ENCODE measurements around the gene STKLD1. TPM values are rescaled to one million over a fixed set of nuclear protein-coding genes. Genes with fewer than 3 reads are reported as not detected.

STKLD1 gene
- total RNA-seq, 4 donors from 2014 or later: 0.68 to 1.5 TPM; not detected in 2

- peak within 1 kb of the TSS; percentile 93 to 97 (median 94) for H3K27ac ChIP-seq
- DNase-seq: peak; percentile 95
- H3K4me3 ChIP-seq: peak within 1 kb of the TSS; percentile 90 to 99 (median 98)
- WGBS, 2 donors (ENCODE audit: low coverage in 1 of 2): 0% methylated on average over 6 to 42 of the region's 64 CpGs
- no peaks in the 10 kb centered on the region for H3K9me3 ChIP-seq
- TF ChIP-seq EP300 (IDR thresholded peaks at IDR 0.05; ENCODE audit: low read depth): no peak
- TF ChIP-seq POLR2A (IDR thresholded peaks at IDR 0.05): peak; percentile 95
- TF ChIP-seq CTCF (IDR thresholded peaks at IDR 0.05): peak in 1 of 5 experiments; percentile 47
- peak; percentile 92 to 96 (median 95) for TF ChIP-seq POLR2AphosphoS5 (IDR thresholded peaks at IDR 0.05)
- H3K36me3 ChIP-seq: peaks cover 0 to 39% (median 11%) of the 10 kb centered on the region in 4 donors
- H3K27me3 ChIP-seq: no peaks in the 10 kb centered on the region
- in situ Hi-C loops (cut with MboI; ENCODE audit: low pct_ligation_motif_present in 1 of 4, low pct_unique_long_range_greater_than_20kb in 1 of 4, low sequenced_read_pairs in 3 of 4): loop anchor here in 1 of 4 donors (25.0 kb wide), 1 partner anchor 311 kb away; the partner anchor contains the start of gene GTF3C5
- intact Hi-C loops (cut with DNase I; ENCODE audit: low total_unique reads): no loop called here
- H3K4me1 ChIP-seq: peaks cover 17 to 29% (median 25%) of the 10 kb centered on the region in 4 donors
Observed at GRCh38 chr9:133347985-133348717, 28.0 kb upstream of the STKLD1 start, which contains the start of the genes MED22 and RPL7A. Gene MED22, minus strand, starts transcription at chr9:133348131. Its CDS starts 1,469 bp downstream, at chr9:133346662. Gene RPL7A, plus strand, starts transcription at chr9:133348218. Its CDS starts 26 bp downstream, at chr9:133348244.

GRCh38 chr9:133348718-133349573 is 27.2 kb upstream of the STKLD1 start:
- peak overlapping the region; percentile 93 to 97 (median 94) for H3K27ac ChIP-seq
- H3K4me3 ChIP-seq: peak overlapping the region; percentile 90 to 99 (median 98)
- no peak for DNase-seq
- 17 to 28% methylated on average over 4 to 25 of the region's 25 CpGs for WGBS, 2 donors (ENCODE audit: low coverage in 1 of 2)
- no peaks in the 10 kb centered on the region for H3K27me3 ChIP-seq
- H3K4me1 ChIP-seq: peaks cover 17 to 29% (median 25%) of the 10 kb centered on the region in 4 donors
- H3K9me3 ChIP-seq: no peaks in the 10 kb centered on the region
- in situ Hi-C loops (cut with MboI; ENCODE audit: low pct_ligation_motif_present in 1 of 4, low pct_unique_long_range_greater_than_20kb in 1 of 4, low sequenced_read_pairs in 3 of 4): loop anchor here in 1 of 4 donors (25.0 kb wide), 1 partner anchor 312 kb away; the partner anchor contains the start of gene GTF3C5
- TF ChIP-seq POLR2AphosphoS5 (IDR thresholded peaks at IDR 0.05) (no peak), POLR2A (IDR thresholded peaks at IDR 0.05) (no peak), CTCF (IDR thresholded peaks at IDR 0.05) (no peak), EP300 (IDR thresholded peaks at IDR 0.05; ENCODE audit: low read depth) (no peak)
- H3K36me3 ChIP-seq: peaks cover 0 to 35% (median 11%) of the 10 kb centered on the region in 4 donors
- intact Hi-C loops (cut with DNase I; ENCODE audit: low total_unique reads): no loop called here

GRCh38 chr9:133349965-133350616 is 26.1 kb upstream of the STKLD1 start:
- no peak for TF ChIP-seq POLR2AphosphoS5 (IDR thresholded peaks at IDR 0.05)
- TF ChIP-seq POLR2A (IDR thresholded peaks at IDR 0.05): no peak
- no peak for TF ChIP-seq CTCF (IDR thresholded peaks at IDR 0.05)
- no peak for TF ChIP-seq EP300 (IDR thresholded peaks at IDR 0.05; ENCODE audit: low read depth)
- H3K9me3 ChIP-seq: no peaks in the 10 kb centered on the region
- peaks cover 18 to 37% (median 26%) of the 10 kb centered on the region in 4 donors for H3K4me1 ChIP-seq
- DNase-seq: no peak
- H3K27me3 ChIP-seq: no peaks in the 10 kb centered on the region
- intact Hi-C loops (cut with DNase I; ENCODE audit: low total_unique reads) (no loop called here), in situ Hi-C loops (cut with MboI; ENCODE audit: low pct_ligation_motif_present in 1 of 4, low pct_unique_long_range_greater_than_20kb in 1 of 4, low sequenced_read_pairs in 3 of 4) (loop anchor here in 1 of 4 donors (25.0 kb wide), 1 partner anchor 313 kb away; the partner anchor contains the start of gene GTF3C5)
- WGBS, 2 donors (ENCODE audit: low coverage in 1 of 2): 76 to 80% methylated on average over 2 to 15 of the region's 15 CpGs
- no peak overlapping the region for H3K27ac ChIP-seq
- H3K36me3 ChIP-seq: peaks cover 0 to 29% (median 11%) of the 10 kb centered on the region in 4 donors
- no peak overlapping the region for H3K4me3 ChIP-seq
